Measurements from ENCODE around the gene TBC1D9B.

TBC1D9B gene

GRCh38 chr5:179830818-179831468 lies 76.8 kb downstream of the TBC1D9B start:
- DNase-seq (ENCODE audit: extremely low spot score) = no peak
- ChIA-PET CTCF (no interaction called here), POLR2A (interaction anchor here (1.4 kb wide), 1 partner anchor 10 kb away, joined by 5 read pairs; the partner anchor contains the start of gene SQSTM1)
- TF ChIP-seq FOXA1 (IDR thresholded peaks at IDR 0.05) (no peak), CTBP1 (IDR thresholded peaks at IDR 0.05; ENCODE audit: borderline replicate concordance) (no peak)

- TF ChIP-seq SP1 (IDR thresholded peaks at IDR 0.05) = no peak
- TF ChIP-seq FOXM1 (IDR thresholded peaks at IDR 0.05; ENCODE audit: borderline replicate concordance) = no peak
- no peak for TF ChIP-seq PKNOX1 (IDR thresholded peaks at IDR 0.05)
- no peak for TF ChIP-seq NFRKB (IDR thresholded peaks at IDR 0.05)
- TF ChIP-seq CTBP1 (IDR thresholded peaks at IDR 0.05; ENCODE audit: borderline replicate concordance) = no peak
- TF ChIP-seq TARDBP (IDR thresholded peaks at IDR 0.05) = no peak
- TF ChIP-seq ELF4 (IDR thresholded peaks at IDR 0.05) = no peak
- TF ChIP-seq ARNT (IDR thresholded peaks at IDR 0.05) = no peak
- TF ChIP-seq FOXK2 (IDR thresholded peaks at IDR 0.05) = no peak
- no peak for TF ChIP-seq FOXA1 (IDR thresholded peaks at IDR 0.05)
- POLR2A ChIA-PET = interaction anchor here (1.4 kb wide), 1 partner anchor 9 kb away, joined by 5 read pairs; the partner anchor contains the start of gene SQSTM1
- CTCF ChIA-PET = no interaction called here
- no peak for DNase-seq (ENCODE audit: extremely low spot score)
Observed at GRCh38 chr5:179829732-179830435, 77.8 kb downstream of the TBC1D9B start.

GRCh38 chr5:179828756-179829421 lies 78.8 kb downstream of the TBC1D9B start:
- no peak for TF ChIP-seq NFRKB (IDR thresholded peaks at IDR 0.05)
- TF ChIP-seq L3MBTL2 (conservative IDR thresholded peaks at IDR 0.05) = no peak
- no peak for TF ChIP-seq CTBP1 (IDR thresholded peaks at IDR 0.05; ENCODE audit: borderline replicate concordance)
- TF ChIP-seq SUZ12 (IDR thresholded peaks at IDR 0.05) = no peak
- no peak for TF ChIP-seq BHLHE40 (IDR thresholded peaks at IDR 0.05; ENCODE audit: borderline replicate concordance)
- no peak for TF ChIP-seq PKNOX1 (IDR thresholded peaks at IDR 0.05)
- ChIA-PET POLR2A (interaction anchor here (0.9 kb wide), 1 partner anchor 21 kb away, joined by 3 read pairs; no protein-coding TSS in a partner anchor), CTCF (no interaction called here)
- DNase-seq (ENCODE audit: extremely low spot score) = no peak

GRCh38 chr5:179827680-179828079 lies 80.0 kb downstream of the TBC1D9B start:
- ChIA-PET POLR2A (interaction anchor here (1.0 to 1.2 kb wide), 3 partner anchors 16 to 79 kb away, joined by 3 read pairs; no protein-coding TSS in a partner anchor), CTCF (no interaction called here)
- DNase-seq (ENCODE audit: extremely low spot score) = no peak
- TF ChIP-seq NFRKB (IDR thresholded peaks at IDR 0.05) (no peak), CTBP1 (IDR thresholded peaks at IDR 0.05; ENCODE audit: borderline replicate concordance) (no peak)

GRCh38 chr5:179825655-179826182 lies 82.0 kb downstream of the TBC1D9B start:
- POLR2A ChIA-PET = interaction anchor here (0.9 kb wide), 1 partner anchor 31 kb away, joined by 3 read pairs; no protein-coding TSS in a partner anchor
- DNase-seq (ENCODE audit: extremely low spot score) = no peak
- CTCF ChIA-PET = no interaction called here
- TF ChIP-seq FOXA1 (IDR thresholded peaks at IDR 0.05) (no peak), ZNF384 (IDR thresholded peaks at IDR 0.05) (0 out of 2 replicates have a peak, but pooled peaks have one; percentile 40), FOXM1 (IDR thresholded peaks at IDR 0.05; ENCODE audit: borderline replicate concordance) (no peak)

- no peak for DNase-seq (ENCODE audit: extremely low spot score)
- no peak for TF ChIP-seq LEF1 (IDR thresholded peaks at IDR 0.05; ENCODE audit: borderline replicate concordance)
- TF ChIP-seq SP1 (IDR thresholded peaks at IDR 0.05) = no peak
- no peak for TF ChIP-seq NFRKB (IDR thresholded peaks at IDR 0.05)
- TF ChIP-seq FOXK2 (IDR thresholded peaks at IDR 0.05) = no peak
- no peak for TF ChIP-seq CTBP1 (IDR thresholded peaks at IDR 0.05; ENCODE audit: borderline replicate concordance)
- no peak for TF ChIP-seq BHLHE40 (IDR thresholded peaks at IDR 0.05; ENCODE audit: borderline replicate concordance)
- TF ChIP-seq ELF4 (IDR thresholded peaks at IDR 0.05) = no peak
- no peak for TF ChIP-seq ARNT (IDR thresholded peaks at IDR 0.05)
- no peak for TF ChIP-seq L3MBTL2 (conservative IDR thresholded peaks at IDR 0.05)
- no peak for TF ChIP-seq SUZ12 (IDR thresholded peaks at IDR 0.05)
- TF ChIP-seq TARDBP (IDR thresholded peaks at IDR 0.05) = no peak
- TF ChIP-seq FOXM1 (IDR thresholded peaks at IDR 0.05; ENCODE audit: borderline replicate concordance) = no peak
- TF ChIP-seq HDGF (IDR thresholded peaks at IDR 0.05; ENCODE audit: borderline replicate concordance) = no peak
- TF ChIP-seq FOXA1 (IDR thresholded peaks at IDR 0.05) = no peak
- no peak for TF ChIP-seq ZNF384 (IDR thresholded peaks at IDR 0.05)
- no peak for TF ChIP-seq PKNOX1 (IDR thresholded peaks at IDR 0.05)
- ChIA-PET POLR2A (no interaction called here), CTCF (no interaction called here)
Observed at GRCh38 chr5:179824745-179825112, 83.0 kb downstream of the TBC1D9B start.

All from HEK293T (cell line).